Activated CD4-positive, alpha-beta T cell treated with anti-CD3 and anti-CD28 coated beads, Interleukin-2, amount 10 ng/mL, durations not matched to agents 7 days and 5 days (primary cell): ENCODE measurements around the gene ANKRD13A. TPM values are rescaled to one million over a fixed set of nuclear protein-coding genes. Genes with fewer than 3 reads are reported as not detected.

ENCODE experiments used
- CTCF ChIA-PET: fragments of 350-600 bp; sonication (Branson Sonifier 250); formaldehyde crosslinking; loops from one replicate; lab custom pipeline; 2021; ENCODE audit warnings: antibody characterized with exemption; lab: Charles Lee
- POLR2A ChIA-PET: fragments of 350-600 bp; sonication (Branson Sonifier 250); formaldehyde crosslinking; loops from one replicate; lab custom pipeline; 2021; ENCODE audit warnings: antibody characterized with exemption; lab: Charles Lee
- DNase-seq: peaks from one replicate; pipeline ENCODE4 v3.0.0-alpha.2; 2020
- H3K27ac Mint-ChIP-seq: one replicate; pipeline ENCODE4 v1.8.0; 2021; ENCODE audit warnings: mild to moderate bottlenecking, moderate library complexity, mixed read lengths
- H3K27me3 Mint-ChIP-seq: one replicate; pipeline ENCODE4 v1.8.0; 2021; ENCODE audit warnings: mixed read lengths
- H3K36me3 Mint-ChIP-seq: one replicate; pipeline ENCODE4 v1.8.0; 2021; ENCODE audit warnings: low read depth, mixed read lengths
- H3K4me1 Mint-ChIP-seq: one replicate; pipeline ENCODE4 v1.8.0; 2021; ENCODE audit warnings: mixed read lengths
- H3K4me3 Mint-ChIP-seq: one replicate; pipeline ENCODE4 v1.8.0; 2021; ENCODE audit warnings: mild to moderate bottlenecking, moderate library complexity, mixed read lengths
- H3K9me3 Mint-ChIP-seq: one replicate; pipeline ENCODE4 v1.8.0; 2021; ENCODE audit warnings: mixed read lengths
- total RNA-seq, 2 experiments: library from RNA; stranded (reverse); gene quantifications; one replicate each; pipeline ENCODE4 v1.2.3, GENCODE V29; 2021

The ANKRD13A gene
- 10 to 100 TPM; 82.5 to 88.2 TPM for total RNA-seq

DNA sequence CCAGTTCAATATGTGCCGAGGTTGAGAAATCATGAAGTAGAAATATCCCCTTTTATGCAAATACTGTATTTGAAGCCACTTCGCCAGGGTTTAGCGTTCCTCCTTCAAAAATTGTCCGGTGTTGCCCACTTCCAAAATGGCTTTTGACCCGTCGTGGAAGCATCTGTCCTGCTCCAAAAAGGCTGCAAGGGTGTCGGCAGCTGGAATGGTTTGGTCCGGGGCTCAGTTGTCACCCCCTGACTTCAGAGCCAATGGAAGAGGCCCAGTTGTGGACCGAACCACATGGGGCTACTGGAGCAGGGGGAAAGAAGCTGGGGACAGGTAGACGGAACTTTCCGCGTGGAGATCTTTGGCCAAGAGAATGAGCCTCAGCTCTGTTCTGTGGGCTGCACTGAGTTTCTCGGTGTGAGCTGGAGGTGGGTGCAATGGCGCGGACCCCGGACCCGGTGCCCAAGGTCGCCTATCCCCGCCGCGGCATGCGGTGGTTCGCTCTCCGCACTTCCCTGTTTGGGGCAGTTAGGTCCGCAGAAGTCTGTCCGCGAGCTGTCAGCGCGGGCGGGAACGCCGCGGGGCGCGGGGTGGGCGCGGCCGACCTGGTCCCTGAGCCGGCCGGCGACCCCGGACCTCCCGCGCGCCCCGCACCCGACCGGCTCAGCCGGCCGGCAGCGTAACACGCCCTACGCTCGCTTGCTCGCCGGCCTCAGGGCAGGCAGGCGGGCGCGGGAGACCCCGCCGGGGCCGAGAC, at the start of gene ANKRD13A:
Gene ANKRD13A (plus strand): TSS at position 527 of the 745 bp plus-strand sequence. CDS start 259 bp downstream, outside the sequence.
- peaks cover 61% of the 10 kb centered on the region for H3K4me1 Mint-ChIP-seq
- ChIA-PET CTCF (interaction anchor here (0.9 to 1.6 kb wide), 7 partner anchors 11 to 102 kb away, joined by 3 to 6 read pairs (median 3); no protein-coding TSS in a partner anchor), POLR2A (no interaction called here)
- peak within 1 kb of the TSS; percentile 100 for H3K4me3 Mint-ChIP-seq
- H3K36me3 Mint-ChIP-seq, result peaks cover 29% of the 10 kb centered on the region
- H3K9me3 Mint-ChIP-seq, result no peaks in the 10 kb centered on the region
- peak within 1 kb of the TSS; percentile 98 for H3K27ac Mint-ChIP-seq
- H3K27me3 Mint-ChIP-seq, result no peaks in the 10 kb centered on the region
- DNase-seq, result peak; percentile 93

DNA sequence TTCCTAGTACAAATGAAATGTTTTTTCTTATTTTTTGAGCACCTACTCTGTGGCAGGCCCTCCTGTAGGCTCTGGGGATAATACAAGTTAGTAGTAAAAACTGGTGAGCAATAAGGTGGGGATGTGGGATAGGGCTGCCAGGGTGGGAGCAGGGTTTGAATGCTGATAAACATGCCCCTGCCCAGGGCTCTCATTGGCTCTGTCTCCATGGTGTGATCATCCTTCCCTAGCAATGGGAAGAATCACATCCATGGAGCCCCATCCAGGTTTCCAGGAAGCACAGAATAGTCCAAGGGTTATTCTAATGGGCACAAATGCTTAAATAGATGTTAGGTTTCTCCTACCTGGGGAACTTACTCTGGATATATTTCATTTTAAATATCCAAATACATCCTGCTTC, 48.6 kb upstream of the ANKRD13A start:
- DNase-seq, result no peak
- Mint-ChIP-seq H3K4me3 (no peak overlapping the region), H3K4me1 (peaks cover 42% of the 10 kb centered on the region), H3K27ac (no peak overlapping the region), H3K36me3 (peaks cover 73% of the 10 kb centered on the region), H3K9me3 (no peaks in the 10 kb centered on the region), H3K27me3 (no peaks in the 10 kb centered on the region)
- POLR2A ChIA-PET, result interaction anchor here (0.8 kb wide), 1 partner anchor 51 kb away, joined by 3 read pairs; the partner anchor contains the start of gene TCHP
- CTCF ChIA-PET, result interaction anchor here (2.1 kb wide), 1 partner anchor 105 kb away, joined by 6 read pairs; no protein-coding TSS in a partner anchor

DNA sequence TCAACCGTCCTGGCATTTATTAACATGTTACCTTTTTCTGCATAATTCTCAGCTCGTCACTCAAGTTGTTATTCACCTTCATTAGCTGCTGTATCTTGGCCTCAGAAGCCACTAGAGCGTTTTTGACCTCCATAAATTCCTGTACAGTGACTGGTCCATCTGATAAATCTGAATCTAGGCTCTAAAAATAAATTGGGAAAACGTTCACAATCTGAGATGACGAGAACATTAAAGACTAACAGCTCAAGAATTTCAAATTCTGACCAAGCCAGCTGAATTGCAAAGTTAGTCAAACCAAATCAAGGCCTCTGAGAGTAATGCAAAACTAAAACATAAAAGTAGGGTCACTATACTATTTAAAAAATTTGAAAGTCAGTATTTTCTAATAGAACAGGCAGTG, 48.1 kb upstream of the ANKRD13A start:
- H3K27ac Mint-ChIP-seq, result no peak overlapping the region
- no peaks in the 10 kb centered on the region for H3K27me3 Mint-ChIP-seq
- no peak overlapping the region for H3K4me3 Mint-ChIP-seq
- DNase-seq, result no peak
- peaks cover 42% of the 10 kb centered on the region for H3K4me1 Mint-ChIP-seq
- POLR2A ChIA-PET, result no interaction called here
- CTCF ChIA-PET, result interaction anchor here (0.5 to 2.1 kb wide), 2 partner anchors 106 to 713 kb away, joined by 5 to 6 read pairs; no protein-coding TSS in a partner anchor
- H3K36me3 Mint-ChIP-seq, result peaks cover 74% of the 10 kb centered on the region
- no peaks in the 10 kb centered on the region for H3K9me3 Mint-ChIP-seq

DNA sequence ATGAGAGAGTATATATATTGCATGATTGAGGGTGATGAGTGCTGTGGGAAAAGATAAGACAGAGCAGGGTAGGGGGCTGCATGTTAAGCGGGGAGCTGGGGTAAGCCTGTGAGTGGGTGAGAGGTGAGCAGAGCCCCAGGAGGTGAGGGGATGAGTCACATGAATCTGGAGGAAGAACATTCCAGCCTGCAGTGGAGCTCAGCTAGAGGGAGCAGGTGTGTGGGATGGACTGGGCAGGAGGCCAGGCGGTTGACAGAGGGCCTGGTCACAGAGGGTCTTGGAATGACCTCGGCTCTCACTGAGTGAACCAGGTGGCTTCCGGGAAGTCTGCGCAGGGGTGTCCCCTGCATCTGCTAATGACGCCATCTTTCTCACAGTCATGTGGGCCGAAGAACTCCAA, 47.5 kb upstream of the ANKRD13A start:
- Mint-ChIP-seq H3K36me3 (peaks cover 73% of the 10 kb centered on the region), H3K9me3 (no peaks in the 10 kb centered on the region), H3K27ac (no peak overlapping the region), H3K27me3 (no peaks in the 10 kb centered on the region), H3K4me3 (no peak overlapping the region), H3K4me1 (peaks cover 36% of the 10 kb centered on the region)
- CTCF ChIA-PET, result interaction anchor here (0.5 to 2.1 kb wide), 3 partner anchors 15 to 714 kb away, joined by 5 to 6 read pairs (median 6); no protein-coding TSS in a partner anchor
- DNase-seq, result no peak
- POLR2A ChIA-PET, result no interaction called here

DNA sequence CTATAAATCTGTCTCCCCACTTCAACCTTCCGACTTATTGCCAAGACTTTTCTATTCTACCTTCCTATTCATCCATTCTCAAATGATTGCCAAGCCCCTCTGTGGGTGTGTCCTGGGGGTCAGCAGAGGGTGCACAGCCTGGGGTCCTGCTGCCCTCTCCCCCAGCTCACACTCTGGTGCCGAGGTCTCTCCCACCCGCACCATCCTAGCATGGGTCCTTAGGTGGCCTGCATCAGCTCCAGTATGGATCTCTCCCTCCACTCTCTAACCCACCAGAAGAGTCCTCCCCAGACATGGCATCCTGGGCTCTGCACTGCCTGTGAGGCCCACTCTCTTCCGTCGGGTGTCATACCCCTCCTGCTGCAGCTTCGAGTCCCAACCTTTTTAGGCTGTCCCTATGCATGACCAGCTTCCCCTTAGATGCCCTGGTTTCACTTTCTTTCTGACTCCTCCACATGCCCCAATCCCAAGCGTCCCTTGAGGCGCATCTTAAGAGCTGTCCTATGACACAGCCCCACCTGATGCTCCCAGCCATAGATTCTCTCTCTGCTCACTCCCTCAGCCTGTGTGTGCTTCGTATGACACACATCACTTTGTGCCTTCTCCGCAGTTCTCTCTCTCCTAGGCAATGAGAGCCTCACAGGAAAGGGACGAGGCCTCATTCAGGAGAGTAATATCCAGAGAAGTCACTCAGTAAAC, 46.9 kb upstream of the ANKRD13A start:
- CTCF ChIA-PET, result interaction anchor here (1.7 to 2.1 kb wide), 2 partner anchors 15 to 107 kb away, joined by 6 read pairs; no protein-coding TSS in a partner anchor
- Mint-ChIP-seq H3K27ac (peak overlapping the region; percentile 58), H3K27me3 (no peaks in the 10 kb centered on the region), H3K36me3 (peaks cover 71% of the 10 kb centered on the region), H3K9me3 (no peaks in the 10 kb centered on the region), H3K4me1 (peaks cover 30% of the 10 kb centered on the region), H3K4me3 (no peak overlapping the region)
- no peak for DNase-seq
- POLR2A ChIA-PET, result no interaction called here

DNA sequence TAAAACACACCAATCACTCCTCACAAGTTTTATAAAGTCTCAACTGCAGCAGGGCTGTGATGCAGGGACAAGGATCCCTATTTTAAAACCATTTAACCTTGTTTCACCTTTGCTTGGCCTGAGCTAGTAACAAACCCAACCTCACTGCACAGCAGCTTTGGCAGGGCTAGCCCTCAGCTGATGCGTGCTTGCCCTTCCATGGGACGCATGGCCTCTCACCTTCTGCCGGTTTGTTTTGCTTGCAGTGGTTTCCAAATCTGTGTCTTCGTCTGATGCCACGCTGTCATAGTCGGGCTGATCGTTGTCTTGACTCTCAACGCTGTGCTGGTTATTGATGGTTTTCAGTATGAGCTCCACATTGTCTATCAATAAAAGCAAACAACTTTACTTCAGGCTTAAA, 46.4 kb upstream of the ANKRD13A start:
- H3K27ac Mint-ChIP-seq, result no peak overlapping the region
- no peaks in the 10 kb centered on the region for H3K9me3 Mint-ChIP-seq
- peaks cover 67% of the 10 kb centered on the region for H3K36me3 Mint-ChIP-seq
- POLR2A ChIA-PET, result no interaction called here
- no peak for DNase-seq
- H3K4me3 Mint-ChIP-seq, result no peak overlapping the region
- CTCF ChIA-PET, result interaction anchor here (1.7 kb wide), 1 partner anchor 14 kb away, joined by 6 read pairs; no protein-coding TSS in a partner anchor
- peaks cover 24% of the 10 kb centered on the region for H3K4me1 Mint-ChIP-seq
- no peaks in the 10 kb centered on the region for H3K27me3 Mint-ChIP-seq

DNA sequence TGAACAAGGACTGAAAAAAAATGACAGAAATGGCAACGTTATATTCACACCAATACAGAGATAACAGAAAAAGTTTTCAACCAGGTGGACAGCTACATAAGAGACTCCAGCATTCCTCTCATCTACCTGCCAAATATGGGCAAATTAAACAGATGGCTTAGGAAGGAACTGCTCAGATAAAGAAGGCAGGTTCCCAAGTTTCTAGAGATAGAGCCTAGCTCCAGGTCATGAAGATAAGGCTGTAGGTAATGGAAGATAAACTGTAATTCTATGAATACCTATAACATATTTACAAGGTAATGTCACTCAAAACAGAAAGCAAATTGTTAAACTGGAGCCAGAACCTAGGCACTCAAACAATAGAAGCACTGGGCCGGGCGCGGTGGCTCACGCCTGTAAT, 45.6 kb upstream of the ANKRD13A start:
- CTCF ChIA-PET, result interaction anchor here (1.7 kb wide), 1 partner anchor 13 kb away, joined by 6 read pairs; no protein-coding TSS in a partner anchor
- H3K9me3 Mint-ChIP-seq, result no peaks in the 10 kb centered on the region
- H3K4me3 Mint-ChIP-seq, result no peak overlapping the region
- no peak overlapping the region for H3K27ac Mint-ChIP-seq
- peaks cover 64% of the 10 kb centered on the region for H3K36me3 Mint-ChIP-seq
- no peaks in the 10 kb centered on the region for H3K27me3 Mint-ChIP-seq
- POLR2A ChIA-PET, result no interaction called here
- DNase-seq, result no peak
- peaks cover 18% of the 10 kb centered on the region for H3K4me1 Mint-ChIP-seq

DNA sequence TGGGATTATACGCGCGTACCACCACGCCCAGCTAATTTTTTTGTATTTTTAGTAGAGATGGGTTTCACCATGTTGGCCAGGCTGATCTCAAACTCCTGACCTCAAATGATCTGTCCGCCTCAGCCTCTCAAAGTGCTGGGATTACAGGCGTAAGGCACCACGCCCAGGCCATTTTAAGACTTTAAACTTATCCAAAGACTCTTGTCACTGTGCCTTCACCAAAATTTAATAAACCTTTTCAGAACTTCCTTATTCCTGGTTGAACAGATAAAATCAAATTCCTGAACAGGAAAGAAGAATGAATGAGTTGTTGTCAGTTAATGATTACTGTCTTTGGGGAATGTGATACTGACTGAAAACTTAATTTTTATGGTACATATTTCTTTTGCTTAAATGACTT, 40.9 kb upstream of the ANKRD13A start:
- no peaks in the 10 kb centered on the region for H3K27me3 Mint-ChIP-seq
- ChIA-PET POLR2A (no interaction called here), CTCF (interaction anchor here (1.2 kb wide), 1 partner anchor 103 kb away, joined by 3 read pairs; no protein-coding TSS in a partner anchor)
- H3K4me3 Mint-ChIP-seq, result no peak overlapping the region
- H3K9me3 Mint-ChIP-seq, result no peaks in the 10 kb centered on the region
- DNase-seq, result no peak
- H3K27ac Mint-ChIP-seq, result no peak overlapping the region
- peaks cover 50% of the 10 kb centered on the region for H3K36me3 Mint-ChIP-seq
- H3K4me1 Mint-ChIP-seq, result peaks cover 9% of the 10 kb centered on the region

DNA sequence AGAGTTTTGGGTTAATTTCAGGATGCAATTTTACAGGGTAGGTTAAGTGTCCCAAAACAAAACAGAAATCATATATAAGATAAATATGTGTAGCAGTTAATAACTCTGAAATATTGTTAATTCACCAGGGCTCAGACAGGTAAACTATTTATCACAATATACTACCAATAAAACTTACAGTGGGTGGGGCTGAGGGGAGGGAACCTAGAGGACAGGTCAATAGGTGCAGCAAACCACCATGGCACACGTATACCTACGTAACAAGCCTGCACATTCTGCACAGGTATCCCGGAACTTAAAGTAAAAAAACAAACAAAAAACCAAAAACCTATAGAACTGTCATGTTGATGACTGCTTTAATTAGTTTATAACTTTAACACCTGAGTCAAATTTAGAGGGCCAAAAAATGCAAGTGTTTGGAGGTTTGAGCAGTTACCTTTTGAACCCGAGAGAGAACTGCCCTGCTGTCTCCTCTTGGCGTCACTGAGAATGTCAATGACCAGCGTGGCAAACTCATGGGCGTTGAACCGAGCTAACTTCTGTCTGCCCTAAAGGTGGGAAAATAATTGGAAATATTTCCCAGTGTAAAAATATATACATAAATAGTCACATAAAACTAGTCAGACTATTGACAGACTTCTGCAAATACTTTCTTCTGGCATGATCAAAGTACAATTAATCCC, 39.7 kb upstream of the ANKRD13A start:
- POLR2A ChIA-PET, result no interaction called here
- Mint-ChIP-seq H3K27me3 (no peaks in the 10 kb centered on the region), H3K4me3 (no peak overlapping the region), H3K36me3 (peaks cover 49% of the 10 kb centered on the region), H3K27ac (no peak overlapping the region), H3K9me3 (no peaks in the 10 kb centered on the region), H3K4me1 (peaks cover 10% of the 10 kb centered on the region)
- CTCF ChIA-PET, result interaction anchor here (1.2 kb wide), 1 partner anchor 102 kb away, joined by 3 read pairs; no protein-coding TSS in a partner anchor
- DNase-seq, result no peak

DNA sequence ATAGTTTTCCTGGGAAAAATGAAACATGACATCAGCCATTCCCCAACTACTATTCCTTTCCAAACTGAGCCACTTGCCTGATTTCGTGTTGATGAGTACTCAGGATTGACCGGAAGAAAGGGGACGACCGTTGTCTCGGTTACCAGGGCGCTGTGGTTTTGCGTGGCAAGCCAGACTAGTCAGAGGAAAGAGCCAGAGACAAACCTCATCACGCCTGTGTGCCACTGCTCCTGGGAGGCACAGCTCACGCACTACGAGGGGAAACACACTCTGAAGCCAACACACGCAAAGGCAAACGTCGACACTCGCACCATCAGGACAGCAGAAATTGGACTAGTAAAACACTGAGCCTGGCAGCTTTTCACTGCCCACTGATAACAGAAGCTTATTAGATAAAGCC, 38.0 kb upstream of the ANKRD13A start:
- H3K36me3 Mint-ChIP-seq, result peaks cover 52% of the 10 kb centered on the region

DNA sequence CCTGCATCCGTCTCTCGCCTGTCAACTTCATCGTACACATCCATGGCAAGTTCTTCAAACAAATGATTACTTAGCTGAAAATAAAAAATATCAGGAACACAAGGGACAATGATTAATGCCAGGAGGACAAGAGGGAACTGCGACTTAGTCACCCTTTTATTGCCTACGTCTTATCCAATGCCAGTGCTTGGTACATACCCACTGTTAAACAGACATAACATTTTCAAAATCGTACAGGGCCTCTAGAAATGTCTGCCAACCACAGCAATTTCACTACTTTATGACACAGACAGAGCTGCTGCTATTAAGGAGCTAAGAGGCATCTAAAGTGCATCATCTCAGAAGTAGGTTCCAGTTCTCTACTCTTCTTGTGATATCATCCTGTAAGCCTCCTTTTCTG, 37.6 kb upstream of the ANKRD13A start:
- no peaks in the 10 kb centered on the region for H3K27me3 Mint-ChIP-seq
- POLR2A ChIA-PET, result interaction anchor here (0.6 kb wide), 1 partner anchor 165 kb away, joined by 3 read pairs; no protein-coding TSS in a partner anchor
- peaks cover 12% of the 10 kb centered on the region for H3K4me1 Mint-ChIP-seq
- CTCF ChIA-PET, result interaction anchor here (0.9 kb wide), 1 partner anchor 116 kb away, joined by 3 read pairs; no protein-coding TSS in a partner anchor
- H3K4me3 Mint-ChIP-seq, result no peak overlapping the region
- H3K36me3 Mint-ChIP-seq, result peaks cover 50% of the 10 kb centered on the region
- DNase-seq, result no peak
- no peaks in the 10 kb centered on the region for H3K9me3 Mint-ChIP-seq
- H3K27ac Mint-ChIP-seq, result no peak overlapping the region

More for the DNA sequence above, 38.0 kb upstream of the ANKRD13A start:
- ChIA-PET CTCF (interaction anchor here (0.9 to 1.2 kb wide), 2 partner anchors 17 to 116 kb away, joined by 3 read pairs; no protein-coding TSS in a partner anchor), POLR2A (no interaction called here)
- H3K27ac Mint-ChIP-seq, result peak overlapping the region; percentile 19
- H3K27me3 Mint-ChIP-seq, result no peaks in the 10 kb centered on the region
- H3K9me3 Mint-ChIP-seq, result no peaks in the 10 kb centered on the region
- DNase-seq, result no peak
- peaks cover 10% of the 10 kb centered on the region for H3K4me1 Mint-ChIP-seq
- H3K4me3 Mint-ChIP-seq, result no peak overlapping the region

DNA sequence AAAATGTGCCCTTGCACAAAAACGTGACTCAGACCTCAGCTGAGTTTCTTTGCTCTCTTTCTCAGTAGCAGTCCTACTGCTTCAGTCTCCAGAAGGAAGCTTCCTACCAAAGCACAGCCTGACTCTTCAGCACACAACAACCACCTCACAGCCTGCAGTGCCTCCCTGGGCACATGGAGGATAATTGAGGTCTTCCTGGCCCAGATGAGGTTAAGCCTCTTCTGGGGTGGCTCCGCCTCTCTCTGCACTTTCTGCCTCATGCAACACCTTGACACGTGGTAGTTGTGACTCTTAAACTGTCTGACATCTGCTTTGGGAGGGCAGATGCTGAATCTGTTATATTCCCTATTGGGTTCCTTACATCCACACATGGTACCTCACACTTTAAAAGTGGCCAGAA, 36.8 kb upstream of the ANKRD13A start:
- Mint-ChIP-seq H3K4me1 (peaks cover 16% of the 10 kb centered on the region), H3K27me3 (no peaks in the 10 kb centered on the region), H3K4me3 (no peak overlapping the region), H3K9me3 (no peaks in the 10 kb centered on the region), H3K27ac (peak overlapping the region; percentile 54), H3K36me3 (peaks cover 49% of the 10 kb centered on the region)
- POLR2A ChIA-PET, result interaction anchor here (0.6 kb wide), 1 partner anchor 164 kb away, joined by 3 read pairs; no protein-coding TSS in a partner anchor
- no peak for DNase-seq
- CTCF ChIA-PET, result interaction anchor here (0.9 kb wide), 1 partner anchor 117 kb away, joined by 3 read pairs; no protein-coding TSS in a partner anchor
